ENCODE data around the gene BHLHE40. TPM values are rescaled to one million over a fixed set of nuclear protein-coding genes. Genes with fewer than 3 reads are reported as not detected.

Gene BHLHE40
- total RNA-seq, 2 experiments from 2014 or later = 209 to 219 TPM

GRCh38 chr3:4978204-4978965 lies 852 bp upstream of the BHLHE40 start:
- CTCF ChIA-PET = interaction anchor here (0.8 to 13.2 kb wide), 20 partner anchors 9 to 309 kb away, joined by 3 to 272 read pairs (median 14); no protein-coding TSS in a partner anchor
- Mint-ChIP-seq H3K4me3 (peak overlapping the region; percentile 91), H3K27ac (peak overlapping the region; percentile 96), H3K36me3 (ENCODE audit: low read depth) (peaks cover 52% of the 10 kb centered on the region), H3K9me3 (ENCODE audit: insufficient read depth) (peaks cover 3% of the 10 kb centered on the region), H3K4me1 (ENCODE audit: low read depth) (peaks cover 38% of the 10 kb centered on the region), H3K27me3 (ENCODE audit: low read depth) (no peaks in the 10 kb centered on the region)
- DNase-seq (peak; percentile 95), ATAC-seq (peak; percentile 59)
- POLR2A ChIA-PET = interaction anchor here (0.8 to 13.1 kb wide), 36 partner anchors 8 to 485 kb away, joined by 3 to 737 read pairs (median 8); partner anchors contain the start of gene ITPR1

DNA sequence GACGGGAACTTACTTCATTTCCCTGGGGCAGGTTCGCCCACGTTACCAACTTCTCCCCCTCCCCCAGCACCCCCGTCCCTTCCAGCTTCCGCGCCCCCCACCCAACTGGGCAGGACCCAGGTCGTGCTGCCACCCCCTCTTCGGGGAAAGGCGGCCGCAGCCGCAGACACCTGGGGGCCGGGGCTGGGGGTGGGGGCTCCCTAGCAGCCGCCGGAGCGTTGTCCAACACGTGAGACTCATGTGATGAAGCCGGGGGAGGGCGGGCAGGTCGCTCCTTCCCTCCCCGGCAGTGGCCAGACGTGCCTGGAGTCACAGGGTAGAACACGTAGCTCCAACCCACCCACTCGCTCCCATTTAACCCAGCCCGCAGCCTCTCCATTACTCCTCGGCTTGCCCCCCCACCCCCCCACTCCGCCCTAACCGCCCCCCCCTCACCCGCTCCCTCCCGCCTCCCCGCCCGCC lies 240 bp upstream of the BHLHE40 start:
- peak; percentile 99 for DNase-seq
- Mint-ChIP-seq H3K36me3 (ENCODE audit: low read depth) (peaks cover 55% of the 10 kb centered on the region), H3K27ac (peak overlapping the region; percentile 96), H3K9me3 (ENCODE audit: insufficient read depth) (no peaks in the 10 kb centered on the region), H3K4me1 (ENCODE audit: low read depth) (peaks cover 42% of the 10 kb centered on the region), H3K4me3 (peak overlapping the region; percentile 91), H3K27me3 (ENCODE audit: low read depth) (no peaks in the 10 kb centered on the region)
- ChIA-PET CTCF (interaction anchor here (0.8 to 13.2 kb wide), 20 partner anchors 22 to 265 kb away, joined by 3 to 272 read pairs (median 8); no protein-coding TSS in a partner anchor), POLR2A (interaction anchor here (0.8 to 13.1 kb wide), 38 partner anchors 8 to 486 kb away, joined by 3 to 737 read pairs (median 7); partner anchors contain the start of genes EDEM1 and ITPR1)
- peak; percentile 62 for ATAC-seq

GRCh38 chr3:4980229-4981203 lies 1.3 kb downstream of the BHLHE40 start:
- H3K4me1 Mint-ChIP-seq (ENCODE audit: low read depth) = peaks cover 49% of the 10 kb centered on the region
- H3K36me3 Mint-ChIP-seq (ENCODE audit: low read depth) = peaks cover 63% of the 10 kb centered on the region
- ATAC-seq (peak; percentile 16), DNase-seq (peak; percentile 93)
- no peaks in the 10 kb centered on the region for H3K9me3 Mint-ChIP-seq (ENCODE audit: insufficient read depth)
- H3K27ac Mint-ChIP-seq = peak overlapping the region; percentile 96
- H3K4me3 Mint-ChIP-seq = peak overlapping the region; percentile 91
- H3K27me3 Mint-ChIP-seq (ENCODE audit: low read depth) = no peaks in the 10 kb centered on the region
- ChIA-PET POLR2A (interaction anchor here (0.6 to 13.1 kb wide), 29 partner anchors 19 to 487 kb away, joined by 3 to 737 read pairs (median 9); partner anchors contain the start of genes EDEM1 and ITPR1), CTCF (interaction anchor here (0.6 to 13.2 kb wide), 39 partner anchors 13 to 266 kb away, joined by 3 to 272 read pairs (median 5); no protein-coding TSS in a partner anchor)

DNA sequence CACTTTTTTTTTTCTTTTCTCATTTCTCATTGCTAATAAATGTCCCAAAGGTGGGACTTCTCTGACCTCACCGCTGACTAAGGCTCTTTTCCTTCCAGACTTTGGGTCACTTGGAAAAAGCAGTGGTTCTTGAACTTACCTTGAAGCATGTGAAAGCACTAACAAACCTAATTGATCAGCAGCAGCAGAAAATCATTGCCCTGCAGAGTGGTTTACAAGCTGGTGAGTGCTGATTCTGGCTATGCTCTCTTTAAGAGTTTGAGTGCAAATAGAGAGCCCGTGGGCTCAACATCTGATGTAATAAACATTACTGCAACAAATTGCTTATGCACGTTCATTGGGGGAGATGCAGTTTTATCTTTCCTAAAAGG lies 2.0 kb downstream of the BHLHE40 start:
- DNase-seq (no peak), ATAC-seq (no peak)
- CTCF ChIA-PET = interaction anchor here (1.0 to 13.2 kb wide), 20 partner anchors 15 to 267 kb away, joined by 3 to 272 read pairs (median 12); no protein-coding TSS in a partner anchor
- peaks cover 66% of the 10 kb centered on the region for H3K36me3 Mint-ChIP-seq (ENCODE audit: low read depth)
- POLR2A ChIA-PET = interaction anchor here (0.6 to 13.1 kb wide), 7 partner anchors 13 to 269 kb away, joined by 3 to 737 read pairs (median 56); no protein-coding TSS in a partner anchor
- peak overlapping the region; percentile 88 for H3K27ac Mint-ChIP-seq
- H3K9me3 Mint-ChIP-seq (ENCODE audit: insufficient read depth) = no peaks in the 10 kb centered on the region
- H3K4me1 Mint-ChIP-seq (ENCODE audit: low read depth) = peaks cover 49% of the 10 kb centered on the region
- peak overlapping the region; percentile 91 for H3K4me3 Mint-ChIP-seq
- no peaks in the 10 kb centered on the region for H3K27me3 Mint-ChIP-seq (ENCODE audit: low read depth)

GRCh38 chr3:4981665-4982494 lies 2.6 kb downstream of the BHLHE40 start:
- ATAC-seq (no peak), DNase-seq (no peak)
- ChIA-PET POLR2A (interaction anchor here (0.7 to 13.1 kb wide), 12 partner anchors 13 to 270 kb away, joined by 3 to 737 read pairs (median 8); no protein-coding TSS in a partner anchor), CTCF (interaction anchor here (0.7 to 13.2 kb wide), 18 partner anchors 16 to 268 kb away, joined by 3 to 272 read pairs (median 14); no protein-coding TSS in a partner anchor)
- peaks cover 72% of the 10 kb centered on the region for H3K36me3 Mint-ChIP-seq (ENCODE audit: low read depth)
- peak overlapping the region; percentile 91 for H3K4me3 Mint-ChIP-seq
- peak overlapping the region; percentile 88 for H3K27ac Mint-ChIP-seq
- no peaks in the 10 kb centered on the region for H3K9me3 Mint-ChIP-seq (ENCODE audit: insufficient read depth)
- H3K4me1 Mint-ChIP-seq (ENCODE audit: low read depth) = peaks cover 49% of the 10 kb centered on the region
- H3K27me3 Mint-ChIP-seq (ENCODE audit: low read depth) = no peaks in the 10 kb centered on the region

GRCh38 chr3:4982773-4983738 lies 3.8 kb downstream of the BHLHE40 start:
- peaks cover 50% of the 10 kb centered on the region for H3K4me1 Mint-ChIP-seq (ENCODE audit: low read depth)
- CTCF ChIA-PET = interaction anchor here (0.9 to 13.2 kb wide), 19 partner anchors 20 to 349 kb away, joined by 3 to 272 read pairs (median 13); no protein-coding TSS in a partner anchor
- no peak for ATAC-seq
- H3K4me3 Mint-ChIP-seq = peak overlapping the region; percentile 91
- H3K27ac Mint-ChIP-seq = peak overlapping the region; percentile 94
- H3K36me3 Mint-ChIP-seq (ENCODE audit: low read depth) = peaks cover 74% of the 10 kb centered on the region
- DNase-seq = peak; percentile 29
- POLR2A ChIA-PET = interaction anchor here (0.7 to 13.1 kb wide), 23 partner anchors 9 to 278 kb away, joined by 3 to 737 read pairs (median 5); no protein-coding TSS in a partner anchor
- no peaks in the 10 kb centered on the region for H3K9me3 Mint-ChIP-seq (ENCODE audit: insufficient read depth)
- H3K27me3 Mint-ChIP-seq (ENCODE audit: low read depth) = no peaks in the 10 kb centered on the region

- Mint-ChIP-seq H3K27ac (peak overlapping the region; percentile 94), H3K9me3 (ENCODE audit: insufficient read depth) (no peaks in the 10 kb centered on the region), H3K4me1 (ENCODE audit: low read depth) (peaks cover 56% of the 10 kb centered on the region), H3K27me3 (ENCODE audit: low read depth) (no peaks in the 10 kb centered on the region), H3K36me3 (ENCODE audit: low read depth) (peaks cover 75% of the 10 kb centered on the region), H3K4me3 (peak overlapping the region; percentile 91)
- ChIA-PET CTCF (interaction anchor here (0.8 to 13.2 kb wide), 21 partner anchors 16 to 350 kb away, joined by 3 to 272 read pairs (median 11); no protein-coding TSS in a partner anchor), POLR2A (interaction anchor here (0.6 to 13.1 kb wide), 25 partner anchors 8 to 308 kb away, joined by 3 to 737 read pairs (median 5); no protein-coding TSS in a partner anchor)
- DNase-seq (peak; percentile 82), ATAC-seq (peak; percentile 16)
These were observed 4.7 kb downstream of the BHLHE40 start for GRCh38 chr3:4983739-4984510.

GRCh38 chr3:4984511-4984864 lies 5.3 kb downstream of the BHLHE40 start:
- DNase-seq (no peak), ATAC-seq (no peak)
- H3K27ac Mint-ChIP-seq = peak overlapping the region; percentile 94
- H3K4me1 Mint-ChIP-seq (ENCODE audit: low read depth) = peaks cover 61% of the 10 kb centered on the region
- H3K4me3 Mint-ChIP-seq = peak overlapping the region; percentile 91
- no peaks in the 10 kb centered on the region for H3K27me3 Mint-ChIP-seq (ENCODE audit: low read depth)
- ChIA-PET POLR2A (interaction anchor here (0.6 to 13.1 kb wide), 17 partner anchors 8 to 308 kb away, joined by 3 to 737 read pairs (median 5); no protein-coding TSS in a partner anchor), CTCF (interaction anchor here (0.7 to 13.2 kb wide), 24 partner anchors 8 to 350 kb away, joined by 3 to 272 read pairs (median 6); no protein-coding TSS in a partner anchor)
- H3K36me3 Mint-ChIP-seq (ENCODE audit: low read depth) = peaks cover 73% of the 10 kb centered on the region
- H3K9me3 Mint-ChIP-seq (ENCODE audit: insufficient read depth) = no peaks in the 10 kb centered on the region
